Activated CD4-positive, alpha-beta T cell treated with anti-CD3 and anti-CD28 coated beads, Interleukin-2, Interleukin-4, amounts not matched to agents 100 ng/mL and 50 ng/mL, durations not matched to agents 16 hours and 8 hours (primary cell): ENCODE measurements around the gene ZNF682.
"Not testable (repeated sequence)": the region's sequence is repeated elsewhere in the genome, so short reads cannot be mapped to it uniquely, and the experiment has no call there.

Experiments used
- DNase-seq: peaks from one replicate; pipeline ENCODE4 v3.0.0-alpha.2; 2020; ENCODE audit warnings: low spot score

Gene ZNF682

GRCh38 chr19:20039203-20039723 is at the start of gene ZNF682:
Gene ZNF682 (minus strand): TSS chr19:20039505. CDS start chr19:20039345, 160 bp downstream.
- peak; percentile 87 for DNase-seq

GRCh38 chr19:20082876-20083275 is 43.6 kb upstream of the ZNF682 start:
- not testable (repeated sequence) for DNase-seq

- not testable (repeated sequence) for DNase-seq
These were observed 43.0 kb upstream of the ZNF682 start for GRCh38 chr19:20082232-20082833.

GRCh38 chr19:20080656-20081055 is 41.4 kb upstream of the ZNF682 start:
- DNase-seq: no peak

- DNase-seq: no peak
These were observed 40.2 kb upstream of the ZNF682 start for GRCh38 chr19:20079476-20079875.

GRCh38 chr19:20078581-20079031 is 39.3 kb upstream of the ZNF682 start:
- peak; percentile 1 for DNase-seq

GRCh38 chr19:20077791-20078463 is 38.6 kb upstream of the ZNF682 start, which contains the start of gene ZNF90:
Gene ZNF90 (plus strand): TSS chr19:20078000. CDS start chr19:20078133, 133 bp downstream.
- DNase-seq: peak; percentile 90

GRCh38 chr19:20072936-20073335 is 33.6 kb upstream of the ZNF682 start:
- no peak for DNase-seq

- no peak for DNase-seq
These were observed 31.4 kb upstream of the ZNF682 start for GRCh38 chr19:20070691-20071090.

GRCh38 chr19:20068559-20068958 is 29.3 kb upstream of the ZNF682 start:
- not testable (repeated sequence) for DNase-seq

- DNase-seq: no peak
These were observed 28.6 kb upstream of the ZNF682 start for GRCh38 chr19:20067943-20068342.

- DNase-seq: no peak
These were observed 27.6 kb upstream of the ZNF682 start for GRCh38 chr19:20066861-20067260.

GRCh38 chr19:20060282-20060681 is 21.0 kb upstream of the ZNF682 start:
- no peak for DNase-seq

- DNase-seq: not testable (repeated sequence)
These were observed 19.4 kb upstream of the ZNF682 start for GRCh38 chr19:20058738-20059137.

- DNase-seq: peak; percentile 59
These were observed 12.8 kb upstream of the ZNF682 start for GRCh38 chr19:20051841-20052768.

GRCh38 chr19:20045742-20046141 is 6.4 kb upstream of the ZNF682 start:
- DNase-seq: not testable (repeated sequence)

GRCh38 chr19:20044663-20045062 is 5.4 kb upstream of the ZNF682 start:
- DNase-seq: no peak

- DNase-seq: no peak
These were observed 725 bp downstream of the ZNF682 start for GRCh38 chr19:20038358-20039202.

GRCh38 chr19:20035935-20036334 is 3.4 kb downstream of the ZNF682 start:
- no peak for DNase-seq

- DNase-seq: no peak
These were observed 10.7 kb downstream of the ZNF682 start for GRCh38 chr19:20028611-20029010.

GRCh38 chr19:20005741-20006140 is 33.6 kb downstream of the ZNF682 start:
- DNase-seq: no peak
